ENCODE measurements around the gene CDKL2. TPM values are rescaled to one million over a fixed set of nuclear protein-coding genes. Genes with fewer than 3 reads are reported as not detected.

The CDKL2 gene
- total and polyA plus RNA-seq, 2 of the 8 experiments (the other 6 are each of a cell fraction or from before 2014, with no cell fraction given) = 1.4 to 2.1 TPM

- Histone ChIP-seq H2BK20ac (ENCODE audit: low read length) (no peak overlapping the region), H2AK5ac (ENCODE audit: low read depth, low read length) (no peak overlapping the region), H3K9ac (replicated peaks in 1 of 4; ENCODE audit: extremely low read depth in 1 of 4, low read depth in 3 of 4, low read length in 3 of 4) (no peak overlapping the region), H4K8ac (ENCODE audit: extremely low read depth, insufficient read depth, low read length) (no peak overlapping the region), H3K4me1 (replicated peaks in 1 of 4; ENCODE audit: control insufficient read depth in 3 of 4, insufficient read depth in 4 of 4, low read length in 3 of 4) (peaks cover 0 to 6% (median 2%) of the 10 kb centered on the region in 4 experiments; a peak in 4 of 7 replicates), H3K27me3 (replicated peaks in 1 of 4; ENCODE audit: control insufficient read depth in 3 of 4, extremely low read depth in 1 of 4, insufficient read depth in 3 of 4, low read length in 3 of 4) (no peaks in the 10 kb centered on the region), H2BK120ac (replicated peaks; ENCODE audit: low read depth, low read length) (no peak overlapping the region), H2BK12ac (ENCODE audit: low read depth, low read length) (no peak overlapping the region), H4K20me1 (replicated peaks in 1 of 2; ENCODE audit: control insufficient read depth in 1 of 2, insufficient read depth in 2 of 2, low read length in 2 of 2) (no peaks in the 10 kb centered on the region), H3K18ac (ENCODE audit: extremely low read depth, low read length) (no peak overlapping the region), H3K56ac (replicated peaks; ENCODE audit: insufficient read length, low read depth, low read length) (no peak overlapping the region), H3K4me3 (ENCODE audit: extremely low read depth in 1 of 4, insufficient read depth in 2 of 4, low read depth in 3 of 4, low read length in 4 of 4) (no peak overlapping the region), H3K36me3 (ENCODE audit: control insufficient read depth in 2 of 4, insufficient read depth in 4 of 4, low read length in 3 of 4) (no peaks in the 10 kb centered on the region), H3K27ac (ENCODE audit: low read depth, low read length) (no peak overlapping the region), H3K79me1 (ENCODE audit: low read depth, low read length) (no peaks in the 10 kb centered on the region), H3K23me2 (ENCODE audit: low read depth, low read length) (peaks cover 10% of the 10 kb centered on the region), H3K4ac (replicated peaks; ENCODE audit: insufficient read length, low read depth, low read length) (no peak overlapping the region), H4K5ac (ENCODE audit: insufficient read length, low read depth, low read length) (no peak overlapping the region), H3K4me2 (ENCODE audit: insufficient read depth in 1 of 2, low read depth in 2 of 2, low read length in 2 of 2) (no peak overlapping the region), H3K23ac (ENCODE audit: insufficient read length) (no peak overlapping the region), H2AFZ (ENCODE audit: low read length) (no peak overlapping the region), H3K79me2 (ENCODE audit: control insufficient read depth in 1 of 2, insufficient read depth in 2 of 2, low read length in 2 of 2) (no peaks in the 10 kb centered on the region), H3K9me3 (ENCODE audit: insufficient read depth in 2 of 2, low read depth in 1 of 2, low read length in 1 of 2) (no peaks in the 10 kb centered on the region), H3K14ac (ENCODE audit: insufficient read length) (no peak overlapping the region), H4K91ac (replicated peaks; ENCODE audit: insufficient read length, low read length) (no peak overlapping the region), H2BK15ac (ENCODE audit: low read length) (no peak overlapping the region), H2BK5ac (ENCODE audit: low read depth, low read length) (no peak overlapping the region)
- 93% methylated on average over 2 of the region's 2 CpGs; no CpG with 5 or more reads in 1 of the 2 experiments for WGBS, 2 experiments (ENCODE audit: extremely low coverage in 1 of 2, insufficient coverage in 1 of 2, insufficient read length in 1 of 2, insufficient replicate concordance in 2 of 2, low coverage in 1 of 2, low lambda C conversion rate in 2 of 2, missing lambda C conversion rate in 1 of 2)
- DNase-seq (ENCODE audit: low read depth in 1 of 2, low spot score in 2 of 2) (no peak), FAIRE-seq (no peak)
- CTCF ChIA-PET (ENCODE audit: partially characterized antibody) = no interaction called here
- POLR2A ChIA-PET (ENCODE audit: partially characterized antibody) = interaction anchor here (0.6 to 1.0 kb wide), 2 partner anchors 10 to 73 kb away, joined by 3 read pairs; no protein-coding TSS in a partner anchor
- TF ChIP-seq CTBP2 (IDR thresholded peaks at IDR 0.05; ENCODE audit: borderline replicate concordance, insufficient read depth, insufficient read length, low read length) = no peak
- TF ChIP-seq KDM4A (IDR thresholded peaks at IDR 0.05; ENCODE audit: low read depth, low read length, severe bottlenecking) = no peak
- no peak for TF ChIP-seq BCL11A (IDR thresholded peaks at IDR 0.05; ENCODE audit: low read depth in 2 of 2, low read length in 2 of 2)
- no peak for TF ChIP-seq EGR1 (IDR thresholded peaks at IDR 0.05; ENCODE audit: borderline replicate concordance, low read depth, low read length)
These were observed 3.5 kb upstream of the CDKL2 start for GRCh38 chr4:75633846-75634245.

All from H1 (cell line).